Measurements from ENCODE around the gene TTC13.

DNA sequence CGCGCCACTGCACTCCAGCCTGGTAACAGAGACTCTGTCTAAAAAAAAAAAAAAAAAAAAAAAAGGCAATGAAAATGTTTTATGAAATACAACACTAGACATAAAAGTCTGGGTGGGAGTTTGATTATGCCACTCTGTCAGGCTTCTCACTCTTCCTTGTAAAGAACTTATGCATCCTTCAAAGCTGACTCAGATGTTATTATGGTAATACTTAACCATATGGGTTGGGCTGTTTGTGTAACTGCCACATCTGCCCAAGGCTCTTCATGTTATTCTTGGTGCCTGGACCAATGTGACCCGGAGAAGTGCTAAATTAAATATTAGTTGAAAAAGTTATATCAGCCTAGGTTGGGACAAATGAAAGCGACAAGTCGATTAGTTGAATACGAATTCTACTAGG is 37.6 kb upstream of the TTC13 start:
- no peak for TF ChIP-seq POLR2A (IDR thresholded peaks at IDR 0.05)
- TF ChIP-seq, protein P1, sequence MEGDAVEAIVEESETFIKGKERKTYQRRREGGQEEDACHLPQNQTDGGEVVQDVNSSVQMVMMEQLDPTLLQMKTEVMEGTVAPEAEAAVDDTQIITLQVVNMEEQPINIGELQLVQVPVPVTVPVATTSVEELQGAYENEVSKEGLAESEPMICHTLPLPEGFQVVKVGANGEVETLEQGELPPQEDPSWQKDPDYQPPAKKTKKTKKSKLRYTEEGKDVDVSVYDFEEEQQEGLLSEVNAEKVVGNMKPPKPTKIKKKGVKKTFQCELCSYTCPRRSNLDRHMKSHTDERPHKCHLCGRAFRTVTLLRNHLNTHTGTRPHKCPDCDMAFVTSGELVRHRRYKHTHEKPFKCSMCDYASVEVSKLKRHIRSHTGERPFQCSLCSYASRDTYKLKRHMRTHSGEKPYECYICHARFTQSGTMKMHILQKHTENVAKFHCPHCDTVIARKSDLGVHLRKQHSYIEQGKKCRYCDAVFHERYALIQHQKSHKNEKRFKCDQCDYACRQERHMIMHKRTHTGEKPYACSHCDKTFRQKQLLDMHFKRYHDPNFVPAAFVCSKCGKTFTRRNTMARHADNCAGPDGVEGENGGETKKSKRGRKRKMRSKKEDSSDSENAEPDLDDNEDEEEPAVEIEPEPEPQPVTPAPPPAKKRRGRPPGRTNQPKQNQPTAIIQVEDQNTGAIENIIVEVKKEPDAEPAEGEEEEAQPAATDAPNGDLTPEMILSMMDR (IDR thresholded peaks at IDR 0.05), result no peak

Data from Peyer's patch (tissue), 4 donors.